BJ (cell line): ENCODE results near the gene ATAD1. TPM values are rescaled to one million over a fixed set of nuclear protein-coding genes. Genes with fewer than 3 reads are reported as not detected.

Experiments used
- CTCF ChIA-PET: fragments of 350-600 bp; formaldehyde crosslinking; extraction: SDS; loops from one replicate; lab custom pipeline; 2021; ENCODE audit warnings: antibody characterized with exemption, inconsistent platforms; lab: Yijun Ruan, JAX
- POLR2A ChIA-PET: fragments of 300-600 bp; sonication (Branson Sonifier 250); formaldehyde crosslinking; extraction: SDS; loops from one replicate; lab custom pipeline; 2021; ENCODE audit warnings: antibody characterized with exemption; lab: Charles Lee
- DNase-seq: peaks from one replicate; pipeline ENCODE4 v3.0.0-alpha.2; 2011; ENCODE audit warnings: low read depth
- H3K27me3 ChIP-seq: 2 replicates; pipeline ENCODE4 v1.6.0; 2011; ENCODE audit warnings: low read length; ENCODE audit not compliant: control insufficient read depth, insufficient read depth
- H3K36me3 ChIP-seq: 2 replicates; pipeline ENCODE4 v1.5.1; 2011; ENCODE audit warnings: low read length; ENCODE audit not compliant: control insufficient read depth, insufficient read depth
- H3K4me3 ChIP-seq: 2 replicates; pipeline ENCODE4 v1.5.1; 2011; ENCODE audit warnings: low read depth, mild to moderate bottlenecking, control low read depth, low read length
- polyA plus RNA-seq: library from polyadenylated mRNA; depleted of rRNA; stranded (reverse); fragments of >200 nt; gene quantifications from 2 replicates; pipeline ENCODE4 v1.2.3, GENCODE V29; 2011
- TF ChIP-seq, protein P1 (sequence below): IDR thresholded peaks from 2 replicates; pipeline ENCODE4 v1.5.1; 2011; ENCODE audit warnings: low read depth, mild to moderate bottlenecking, control low read depth, inconsistent platforms, low read length, moderate library complexity; ENCODE audit not compliant: insufficient read depth

The ATAD1 gene
- polyA plus RNA-seq, 1 experiment: 13.7 TPM

- ChIA-PET POLR2A (no interaction called here), CTCF (interaction anchor here (1.0 kb wide), 1 partner anchor 10 kb away, joined by 3 read pairs; no protein-coding TSS in a partner anchor)
- DNase-seq: no peak
- no peaks in the 10 kb centered on the region for H3K27me3 ChIP-seq
- TF ChIP-seq, protein P1, sequence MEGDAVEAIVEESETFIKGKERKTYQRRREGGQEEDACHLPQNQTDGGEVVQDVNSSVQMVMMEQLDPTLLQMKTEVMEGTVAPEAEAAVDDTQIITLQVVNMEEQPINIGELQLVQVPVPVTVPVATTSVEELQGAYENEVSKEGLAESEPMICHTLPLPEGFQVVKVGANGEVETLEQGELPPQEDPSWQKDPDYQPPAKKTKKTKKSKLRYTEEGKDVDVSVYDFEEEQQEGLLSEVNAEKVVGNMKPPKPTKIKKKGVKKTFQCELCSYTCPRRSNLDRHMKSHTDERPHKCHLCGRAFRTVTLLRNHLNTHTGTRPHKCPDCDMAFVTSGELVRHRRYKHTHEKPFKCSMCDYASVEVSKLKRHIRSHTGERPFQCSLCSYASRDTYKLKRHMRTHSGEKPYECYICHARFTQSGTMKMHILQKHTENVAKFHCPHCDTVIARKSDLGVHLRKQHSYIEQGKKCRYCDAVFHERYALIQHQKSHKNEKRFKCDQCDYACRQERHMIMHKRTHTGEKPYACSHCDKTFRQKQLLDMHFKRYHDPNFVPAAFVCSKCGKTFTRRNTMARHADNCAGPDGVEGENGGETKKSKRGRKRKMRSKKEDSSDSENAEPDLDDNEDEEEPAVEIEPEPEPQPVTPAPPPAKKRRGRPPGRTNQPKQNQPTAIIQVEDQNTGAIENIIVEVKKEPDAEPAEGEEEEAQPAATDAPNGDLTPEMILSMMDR: no peak
- no peaks in the 10 kb centered on the region; the same call in 1 of the 2 replicates for H3K36me3 ChIP-seq
- no peak overlapping the region for H3K4me3 ChIP-seq
These were observed 50.8 kb downstream of the ATAD1 start for GRCh38 chr10:87767253-87767652.

- TF ChIP-seq, protein P1: no peak
- no peak overlapping the region for H3K4me3 ChIP-seq
- DNase-seq: no peak
- H3K27me3 ChIP-seq: no peaks in the 10 kb centered on the region
- ChIA-PET CTCF (interaction anchor here (1.1 kb wide), 1 partner anchor 173 kb away, joined by 3 read pairs; no protein-coding TSS in a partner anchor), POLR2A (no interaction called here)
- no peaks in the 10 kb centered on the region; the same call in 1 of the 2 replicates for H3K36me3 ChIP-seq
These were observed 52.2 kb downstream of the ATAD1 start for GRCh38 chr10:87765666-87766376.

DNA sequence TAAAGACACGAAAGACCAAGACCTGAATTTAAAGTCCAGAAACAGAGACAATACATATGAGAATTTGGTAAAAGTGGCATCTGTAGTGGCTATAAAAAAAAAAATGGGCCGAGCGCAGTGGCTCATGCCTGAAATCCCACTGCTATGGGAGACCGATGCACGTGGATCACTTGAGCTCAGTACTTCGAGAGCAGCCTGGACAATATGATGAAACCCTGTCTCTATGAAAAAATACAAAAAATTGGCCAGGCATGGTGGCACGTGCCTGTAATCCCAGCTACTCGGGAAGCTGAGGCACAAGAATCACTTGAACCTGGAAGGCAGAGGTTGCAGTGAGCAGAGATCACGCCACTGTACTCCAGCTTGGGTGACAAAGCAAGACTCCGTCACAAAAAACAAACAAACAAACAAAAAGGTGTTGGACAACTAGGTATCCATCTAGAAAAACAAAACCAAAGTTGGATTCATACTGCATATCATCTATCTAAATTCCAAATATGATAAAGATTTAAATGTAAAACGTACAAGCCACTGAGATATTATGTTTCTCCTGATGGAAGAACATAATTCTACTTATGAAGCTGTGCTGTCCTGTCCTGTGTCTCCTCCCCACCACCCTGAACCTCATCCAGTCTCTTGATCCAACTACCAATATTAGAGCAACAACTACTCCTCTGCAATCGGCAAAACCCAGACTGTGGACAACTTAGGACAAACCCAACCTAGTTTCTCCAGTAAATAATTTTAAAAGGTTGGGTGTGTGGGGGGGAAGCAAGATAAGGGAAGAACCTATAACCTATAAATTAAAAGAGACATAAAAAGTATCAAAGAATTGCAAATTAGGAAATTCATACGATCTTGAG, 53.7 kb downstream of the ATAD1 start:
- H3K36me3 ChIP-seq: peaks cover 3% of the 10 kb centered on the region; the same call in 1 of the 2 replicates
- TF ChIP-seq, protein P1: no peak
- POLR2A ChIA-PET: no interaction called here

DNA sequence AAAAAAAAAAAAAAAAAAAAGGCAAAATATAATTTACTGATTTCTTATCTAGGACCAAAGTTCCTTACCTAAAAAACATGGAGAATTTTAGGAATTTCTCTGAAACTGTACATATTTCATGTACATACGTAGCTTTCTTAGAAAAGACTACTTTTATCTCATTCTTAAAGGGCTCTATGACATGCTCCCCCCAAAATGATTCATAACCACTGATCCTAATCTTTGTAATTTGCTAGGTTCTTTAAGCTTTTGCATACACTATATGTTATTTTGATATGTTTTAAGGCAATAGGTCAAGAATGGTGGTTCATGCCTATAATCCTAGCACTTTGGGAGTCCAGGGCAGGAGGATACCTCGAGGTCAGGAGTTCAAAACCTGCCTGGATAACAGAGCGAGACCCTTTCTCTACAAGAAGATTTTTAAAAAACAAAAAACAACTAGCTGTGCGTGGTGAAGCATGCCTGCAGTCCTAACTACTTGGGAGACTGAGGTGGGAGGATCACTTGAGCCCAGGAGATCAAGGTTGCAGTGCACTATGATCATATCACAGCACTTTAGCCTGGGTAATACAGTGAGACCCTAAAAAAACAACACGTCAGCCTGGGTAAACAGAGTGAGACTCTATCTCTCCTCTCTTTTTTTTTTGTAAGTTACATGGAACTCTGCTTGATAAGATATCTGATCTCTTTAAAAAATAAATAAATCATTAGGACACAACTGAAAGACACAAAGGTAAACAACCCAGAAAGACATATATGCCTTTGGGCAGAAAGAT, 54.8 kb downstream of the ATAD1 start:
- TF ChIP-seq, protein P1: no peak
- ChIA-PET CTCF (interaction anchor here (1.2 kb wide), 1 partner anchor 8 kb away, joined by 3 read pairs; no protein-coding TSS in a partner anchor), POLR2A (no interaction called here)
- Histone ChIP-seq H3K36me3 (peaks cover 3% of the 10 kb centered on the region; the same call in 1 of the 2 replicates), H3K27me3 (no peaks in the 10 kb centered on the region), H3K4me3 (no peak overlapping the region)
- no peak for DNase-seq

More for the DNA sequence above, 53.7 kb downstream of the ATAD1 start:
- Histone ChIP-seq H3K4me3 (no peak overlapping the region), H3K27me3 (no peaks in the 10 kb centered on the region)
- DNase-seq: no peak
- CTCF ChIA-PET: no interaction called here
